Naive B cell (primary cell): ENCODE data around the gene ANKRD17. TPM values are rescaled to one million over a fixed set of nuclear protein-coding genes. Genes with fewer than 3 reads are reported as not detected.
"Not testable (repeated sequence)": the region's sequence is repeated elsewhere in the genome, so short reads cannot be mapped to it uniquely, and the experiment has no call there.

Experiments
- ATAC-seq, 2 donors: fragments of 150-1000 bp; cut with Tn5 transposase; 2 replicates each; pipeline ENCODE4 v1.10.0; 2021; ENCODE audit warnings: low read depth in 2 of 2, mild to moderate bottlenecking in 2 of 2, moderate library complexity in 2 of 2
- DNase-seq: peaks from one replicate; pipeline ENCODE4 v3.0.0; 2022
- H3K27ac Mint-ChIP-seq, 6 donors: one replicate each; pipeline ENCODE4 v1.8.0; 2020 to 2022; ENCODE audit warnings: mild to moderate bottlenecking in 6 of 6, mixed read lengths in 6 of 6, moderate library complexity in 5 of 6, inconsistent platforms in 2 of 6
- H3K27me3 Mint-ChIP-seq, 3 donors: one replicate each; pipeline ENCODE4 v1.8.0; 2021 to 2022; ENCODE audit warnings: mixed read lengths in 3 of 3, mild to moderate bottlenecking in 1 of 3
- H3K36me3 Mint-ChIP-seq, 2 donors: one replicate each; pipeline ENCODE4 v1.8.0; 2020 to 2022; ENCODE audit warnings: mixed read lengths in 2 of 2, inconsistent platforms in 1 of 2, mild to moderate bottlenecking in 1 of 2
- H3K4me1 Mint-ChIP-seq, 3 donors: one replicate each; pipeline ENCODE4 v1.8.0; 2020 to 2022; ENCODE audit warnings: mixed read lengths in 3 of 3, inconsistent platforms in 1 of 3, mild to moderate bottlenecking in 1 of 3, moderate library complexity in 1 of 3
- H3K4me3 Mint-ChIP-seq, 8 donors: one replicate each; pipeline ENCODE4 v1.8.0; 2020 to 2022; ENCODE audit warnings: mild to moderate bottlenecking in 8 of 8, mixed read lengths in 8 of 8, moderate library complexity in 8 of 8, inconsistent platforms in 2 of 8
- H3K9me3 Mint-ChIP-seq, 7 donors: one replicate each; pipeline ENCODE4 v1.8.0; 2020 to 2022; ENCODE audit warnings: mixed read lengths in 7 of 7, mild to moderate bottlenecking in 5 of 7, inconsistent platforms in 2 of 7, moderate library complexity in 1 of 7
- polyA plus RNA-seq, 6 donors: library from polyadenylated mRNA; unstranded; fragments of 300-500 nt; fragmentation: Illumina TruSeq; gene quantifications; one replicate each; pipeline ENCODE4 v1.2.3, GENCODE V29; 2021; ENCODE audit warnings: low read depth in 6 of 6

Gene ANKRD17
- polyA plus RNA-seq: 10 to 100 TPM in 2 of 6 donors, 1 to 10 TPM in 4; 4.6 to 13.5 (median 8.7) TPM

DNA sequence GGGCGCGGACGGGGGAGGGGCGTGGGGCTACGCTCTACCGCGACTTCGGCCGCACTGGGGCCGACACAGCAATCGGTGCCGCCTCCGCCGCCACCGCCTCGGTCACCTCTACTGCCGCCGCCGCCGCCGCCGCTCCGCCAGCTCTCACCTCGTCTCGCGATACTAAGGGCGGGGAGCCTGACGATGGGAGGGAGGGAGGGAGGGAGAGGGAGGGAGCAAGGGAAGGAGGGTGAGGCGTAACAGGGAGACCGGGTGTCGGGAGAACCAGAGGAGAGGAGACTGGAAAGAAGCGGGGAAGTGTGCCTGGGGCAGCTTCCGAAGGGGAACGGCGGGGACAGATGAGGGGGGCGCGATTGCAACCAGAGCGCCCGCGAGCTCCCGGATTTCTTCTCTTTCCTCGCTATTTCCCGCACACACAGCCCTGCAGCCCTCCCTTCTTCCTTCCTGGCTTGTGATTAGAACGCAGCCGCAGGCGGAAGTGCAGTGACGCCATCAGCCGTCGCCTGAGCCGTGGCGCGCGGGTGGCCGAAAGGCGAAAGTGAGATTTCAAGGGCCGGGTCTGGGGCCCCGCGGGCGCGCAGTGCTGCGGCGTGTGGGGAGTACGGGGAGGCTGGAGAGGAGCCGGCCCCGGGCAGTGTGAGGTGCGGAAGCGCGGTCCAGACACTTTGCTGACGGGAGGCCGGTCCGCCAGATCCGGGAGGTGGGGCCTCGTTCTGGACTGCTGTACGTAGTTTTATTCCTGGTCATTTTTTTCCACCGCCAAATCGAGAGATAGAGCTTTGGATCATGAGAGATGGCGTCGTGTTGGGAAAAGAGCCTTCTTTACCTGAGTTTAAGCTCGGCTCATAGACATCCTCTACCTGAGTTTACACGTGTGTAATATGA is at the start of gene ANKRD17:
Gene ANKRD17 (minus strand): TSS at position 113 of the 885 bp plus-strand sequence. CDS start 130 bp downstream, outside the sequence.
- no peaks in the 10 kb centered on the region for H3K27me3 Mint-ChIP-seq
- no peaks in the 10 kb centered on the region for H3K9me3 Mint-ChIP-seq
- H3K27ac Mint-ChIP-seq: peak within 1 kb of the TSS; percentile 99 to 100 (median 100)
- peaks cover 37 to 63% (median 49%) of the 10 kb centered on the region in 3 donors for H3K4me1 Mint-ChIP-seq
- H3K36me3 Mint-ChIP-seq: no peaks in the 10 kb centered on the region
- ATAC-seq (peak; percentile 76 to 81), DNase-seq (peak; percentile 94)
- peak within 1 kb of the TSS; percentile 89 to 100 (median 98) for H3K4me3 Mint-ChIP-seq

- H3K27me3 Mint-ChIP-seq: no peaks in the 10 kb centered on the region
- no peak overlapping the region for H3K4me3 Mint-ChIP-seq
- H3K9me3 Mint-ChIP-seq: peaks cover 0 to 2% (median 0%) of the 10 kb centered on the region in 7 donors
- H3K4me1 Mint-ChIP-seq: peaks cover 0 to 4% (median 0%) of the 10 kb centered on the region in 3 donors
- DNase-seq: no peak
- no peaks in the 10 kb centered on the region for H3K36me3 Mint-ChIP-seq
- ATAC-seq: peak in 1 of 2 donors; percentile 35
- H3K27ac Mint-ChIP-seq: peak overlapping the region in 1 of 6 donors; percentile 7
These were observed 49.7 kb upstream of the ANKRD17 start for GRCh38 chr4:73308286-73308685.

DNA sequence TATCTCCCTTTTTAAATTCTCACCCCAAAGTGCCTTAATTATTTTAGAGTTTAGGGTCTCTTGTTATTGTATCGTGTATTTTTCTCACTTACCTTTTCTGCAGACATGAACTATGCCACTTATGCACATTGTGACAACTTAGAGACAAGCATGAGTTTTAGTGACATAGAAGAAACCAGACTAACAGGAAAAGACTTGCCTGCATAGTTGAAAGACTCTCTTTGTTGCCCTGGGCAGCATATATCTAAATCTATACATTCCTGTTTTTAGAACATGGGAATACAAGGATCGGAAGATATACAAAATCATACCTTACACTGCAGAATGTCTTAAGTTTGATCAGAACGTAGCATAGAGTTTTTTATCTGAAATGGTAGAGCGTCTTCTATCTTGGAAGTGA is 45.1 kb upstream of the ANKRD17 start:
- DNase-seq: no peak
- Mint-ChIP-seq H3K4me3 (no peak overlapping the region), H3K27ac (no peak overlapping the region), H3K36me3 (no peaks in the 10 kb centered on the region), H3K9me3 (peaks cover 0 to 14% (median 3%) of the 10 kb centered on the region in 7 donors), H3K27me3 (no peaks in the 10 kb centered on the region), H3K4me1 (peaks cover 0 to 4% (median 0%) of the 10 kb centered on the region in 3 donors)
- ATAC-seq: no peak

DNA sequence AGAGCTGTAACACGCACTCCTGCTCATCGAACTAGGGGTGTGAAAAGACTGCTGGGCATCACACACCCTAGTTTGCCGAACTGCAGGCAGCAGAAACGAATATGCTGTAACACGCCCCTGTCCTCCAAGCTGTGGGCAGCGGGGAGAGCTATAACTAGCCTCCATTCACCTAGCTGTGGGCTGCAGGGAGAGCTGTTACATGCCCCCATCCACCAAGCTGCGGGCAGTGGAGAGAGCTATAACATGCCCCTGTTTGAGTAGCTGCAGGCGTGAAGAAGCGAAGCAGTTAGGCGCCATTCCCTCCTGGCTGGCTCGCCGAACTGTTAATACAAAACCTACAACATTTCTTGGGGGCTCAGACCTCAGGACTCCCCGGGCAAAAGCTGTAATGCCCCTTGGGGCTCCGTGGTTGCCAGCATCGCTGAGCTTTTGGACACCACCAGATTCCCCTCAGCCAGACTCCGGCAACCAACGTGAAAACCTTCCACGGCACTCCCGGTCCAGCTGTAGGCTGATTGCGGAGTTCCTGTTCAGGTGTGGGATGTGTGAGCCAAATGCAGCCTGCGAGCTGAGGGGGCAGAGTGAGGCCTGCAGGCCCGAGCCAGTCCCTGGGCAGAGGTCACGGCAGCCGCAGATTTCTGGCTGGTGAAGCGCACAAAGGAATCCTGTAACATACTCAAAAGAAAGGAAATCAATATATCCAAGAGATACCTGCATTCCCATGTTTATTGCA is 41.1 kb upstream of the ANKRD17 start:
- Mint-ChIP-seq H3K4me3 (no peak overlapping the region), H3K27me3 (no peaks in the 10 kb centered on the region), H3K9me3 (peaks cover 5 to 40% (median 23%) of the 10 kb centered on the region in 7 donors), H3K27ac (peak overlapping the region in 2 of 6 donors; percentile 54), H3K4me1 (no peaks in the 10 kb centered on the region), H3K36me3 (no peaks in the 10 kb centered on the region)
- DNase-seq: no peak
- no peak for ATAC-seq

- not testable (repeated sequence) for H3K4me1 Mint-ChIP-seq, H3K36me3 Mint-ChIP-seq, H3K4me3 Mint-ChIP-seq, ATAC-seq, H3K27ac Mint-ChIP-seq, DNase-seq, H3K27me3 Mint-ChIP-seq
- peaks cover 9 to 63% (median 44%) of the 10 kb centered on the region in 7 donors for H3K9me3 Mint-ChIP-seq
These were observed 34.1 kb upstream of the ANKRD17 start for GRCh38 chr4:73292661-73293060.

GRCh38 chr4:73281982-73282381 is 23.4 kb upstream of the ANKRD17 start:
- Mint-ChIP-seq H3K9me3 (peaks cover 0 to 22% (median 8%) of the 10 kb centered on the region in 7 donors), H3K36me3 (peaks cover 43 to 62% of the 10 kb centered on the region in 2 donors), H3K27ac (no peak overlapping the region), H3K27me3 (no peaks in the 10 kb centered on the region), H3K4me3 (no peak overlapping the region), H3K4me1 (peaks cover 0 to 5% (median 0%) of the 10 kb centered on the region in 3 donors)
- no peak for DNase-seq
- no peak for ATAC-seq

DNA sequence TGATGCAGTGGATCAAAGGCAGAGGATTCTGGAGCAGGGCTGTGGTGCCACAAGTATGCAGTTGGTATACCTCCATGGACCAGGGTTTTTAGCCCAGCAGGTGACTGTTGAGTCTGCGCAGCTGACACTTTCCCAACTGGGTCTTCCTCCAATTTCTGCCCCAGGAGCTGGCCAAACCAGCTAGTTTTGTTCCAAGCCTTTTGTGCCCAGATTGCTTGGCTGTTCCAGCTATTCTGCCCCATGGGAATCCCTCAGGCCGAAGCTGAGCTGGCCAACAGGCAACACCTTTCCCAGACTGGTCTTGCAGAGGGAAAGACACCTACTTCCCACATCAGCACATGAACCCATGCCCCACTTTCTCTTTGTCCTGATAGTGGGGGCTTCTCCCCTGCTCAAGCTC is 22.8 kb upstream of the ANKRD17 start:
- H3K27me3 Mint-ChIP-seq: no peaks in the 10 kb centered on the region
- H3K9me3 Mint-ChIP-seq: peaks cover 0 to 23% (median 8%) of the 10 kb centered on the region in 7 donors
- H3K27ac Mint-ChIP-seq: no peak overlapping the region
- no peak overlapping the region for H3K4me3 Mint-ChIP-seq
- H3K4me1 Mint-ChIP-seq: peaks cover 0 to 5% (median 0%) of the 10 kb centered on the region in 3 donors
- DNase-seq (no peak), ATAC-seq (no peak)
- peaks cover 43 to 60% of the 10 kb centered on the region in 2 donors for H3K36me3 Mint-ChIP-seq

DNA sequence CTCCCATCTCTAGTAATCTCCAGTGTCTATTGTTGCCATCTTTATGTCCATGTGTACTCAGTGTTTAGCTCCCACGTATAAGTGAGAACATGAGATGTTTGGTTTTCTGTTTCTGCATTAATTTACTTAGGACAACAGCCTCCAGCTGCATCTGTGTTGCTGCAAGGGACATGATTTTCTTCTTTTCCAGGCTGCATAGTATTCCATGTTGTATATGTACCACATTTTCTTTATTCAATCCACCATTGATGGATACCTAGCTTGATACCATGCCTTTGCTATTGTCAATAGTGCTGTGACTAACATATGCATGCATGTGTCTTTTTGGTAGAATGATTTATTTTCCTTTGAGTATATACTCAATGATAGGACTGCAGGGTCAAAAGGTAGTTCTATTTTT is 18.6 kb upstream of the ANKRD17 start:
- Mint-ChIP-seq H3K36me3 (peaks cover 35 to 40% of the 10 kb centered on the region in 2 donors), H3K9me3 (peaks cover 0 to 23% (median 10%) of the 10 kb centered on the region in 7 donors), H3K27ac (no peak overlapping the region), H3K4me3 (no peak overlapping the region), H3K27me3 (no peaks in the 10 kb centered on the region), H3K4me1 (peaks cover 0 to 5% (median 1%) of the 10 kb centered on the region in 3 donors)
- no peak for DNase-seq
- ATAC-seq: no peak

DNA sequence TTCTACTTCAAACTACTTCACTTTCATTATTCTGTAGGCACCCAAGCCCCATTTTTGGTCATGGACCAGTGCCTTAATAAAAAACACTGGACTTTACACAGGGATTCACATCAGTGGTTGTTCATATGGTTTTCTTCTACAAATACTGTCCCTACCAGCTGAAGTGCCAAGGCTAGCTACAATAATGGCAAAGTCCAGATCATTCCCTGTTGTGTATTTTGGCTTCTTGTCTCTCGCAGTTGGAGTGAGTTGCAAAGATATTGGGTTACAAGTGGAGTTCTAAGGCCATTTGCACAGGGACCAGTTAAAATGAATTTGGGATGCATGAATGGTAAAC is 16.7 kb upstream of the ANKRD17 start:
- peaks cover 0 to 23% (median 10%) of the 10 kb centered on the region in 7 donors for H3K9me3 Mint-ChIP-seq
- H3K27me3 Mint-ChIP-seq: no peaks in the 10 kb centered on the region
- H3K36me3 Mint-ChIP-seq: peaks cover 23 to 30% of the 10 kb centered on the region in 2 donors
- no peak overlapping the region for H3K4me3 Mint-ChIP-seq
- ATAC-seq (no peak), DNase-seq (no peak)
- H3K4me1 Mint-ChIP-seq: peaks cover 0 to 5% (median 0%) of the 10 kb centered on the region in 3 donors
- peak overlapping the region in 1 of 6 donors; percentile 41 for H3K27ac Mint-ChIP-seq

- Mint-ChIP-seq H3K27ac (peak overlapping the region in 2 of 6 donors; percentile 3 to 47), H3K9me3 (peaks cover 0 to 7% (median 3%) of the 10 kb centered on the region in 7 donors), H3K4me3 (no peak overlapping the region), H3K27me3 (no peaks in the 10 kb centered on the region), H3K36me3 (peaks cover 8% of the 10 kb centered on the region in 2 donors), H3K4me1 (peaks cover 0 to 5% (median 0%) of the 10 kb centered on the region in 3 donors)
- ATAC-seq (no peak), DNase-seq (no peak)
These were observed 14.2 kb upstream of the ANKRD17 start for GRCh38 chr4:73272816-73273215.

DNA sequence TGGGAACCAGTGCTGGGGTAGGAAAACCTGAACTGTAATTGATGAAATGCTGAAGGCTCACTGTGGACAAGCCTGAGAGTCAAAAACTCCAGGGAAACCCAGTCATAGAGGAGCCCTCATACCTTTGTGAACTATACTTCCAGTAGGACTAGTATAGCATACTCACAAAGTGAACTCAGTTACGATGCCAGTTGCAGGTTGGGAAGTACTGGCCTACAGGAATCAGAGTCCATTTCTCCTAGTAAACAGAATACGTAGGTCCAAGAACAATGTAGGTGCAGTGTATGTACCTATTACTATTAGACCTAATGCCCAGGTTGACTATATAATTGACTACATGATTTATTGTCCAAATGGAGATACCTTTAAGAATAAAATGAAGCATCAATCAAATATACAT is 8.5 kb upstream of the ANKRD17 start:
- Mint-ChIP-seq H3K4me1 (peaks cover 0 to 9% (median 4%) of the 10 kb centered on the region in 3 donors), H3K4me3 (no peak overlapping the region), H3K9me3 (no peaks in the 10 kb centered on the region), H3K36me3 (no peaks in the 10 kb centered on the region), H3K27ac (no peak overlapping the region), H3K27me3 (no peaks in the 10 kb centered on the region)
- DNase-seq: no peak
- ATAC-seq: no peak

GRCh38 chr4:73259571-73260090 is 1.0 kb upstream of the ANKRD17 start:
- H3K4me1 Mint-ChIP-seq: peaks cover 32 to 56% (median 42%) of the 10 kb centered on the region in 3 donors
- DNase-seq (no peak), ATAC-seq (peak; percentile 3 to 6)
- no peaks in the 10 kb centered on the region for H3K9me3 Mint-ChIP-seq
- no peaks in the 10 kb centered on the region for H3K36me3 Mint-ChIP-seq
- H3K27me3 Mint-ChIP-seq: no peaks in the 10 kb centered on the region
- peak overlapping the region; percentile 89 to 100 (median 98) for H3K4me3 Mint-ChIP-seq
- H3K27ac Mint-ChIP-seq: peak overlapping the region; percentile 99 to 100 (median 100)

DNA sequence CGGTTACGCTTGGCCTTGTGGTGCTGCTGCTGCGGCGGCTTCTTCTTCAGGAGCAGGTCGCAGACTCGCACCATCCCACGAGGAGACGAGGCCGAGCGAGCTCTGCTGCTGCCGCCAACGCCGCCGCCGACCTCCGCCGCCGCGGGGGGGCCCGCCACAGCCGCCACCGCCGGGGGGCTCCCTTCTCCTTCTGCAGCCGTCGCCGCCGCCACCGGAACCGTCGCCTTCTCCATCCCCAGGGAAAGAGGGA is 237 bp downstream of the ANKRD17 start:
- no peaks in the 10 kb centered on the region for H3K36me3 Mint-ChIP-seq
- DNase-seq: peak; percentile 80
- peaks cover 37 to 67% (median 50%) of the 10 kb centered on the region in 3 donors for H3K4me1 Mint-ChIP-seq
- no peaks in the 10 kb centered on the region for H3K27me3 Mint-ChIP-seq
- H3K27ac Mint-ChIP-seq: peak overlapping the region; percentile 99 to 100 (median 100)
- no peaks in the 10 kb centered on the region for H3K9me3 Mint-ChIP-seq
- H3K4me3 Mint-ChIP-seq: peak overlapping the region; percentile 89 to 100 (median 98)
- ATAC-seq: peak; percentile 41 to 44
